ENCODE measurements around the gene LY6G6D. TPM values are rescaled to one million over a fixed set of nuclear protein-coding genes. Genes with fewer than 3 reads are reported as not detected.

The LY6G6D gene
- total and polyA plus RNA-seq, 2 donors (not counting 1 experiment from before 2014, with no cell fraction given), result not detected

- Histone ChIP-seq H3K9ac (ENCODE audit: insufficient read depth, low read length) (peak overlapping the region; percentile 61), H3K36me3 (ENCODE audit: control insufficient read depth, insufficient read depth, low read length) (peaks cover 24% of the 10 kb centered on the region), H3K4me1 (ENCODE audit: control insufficient read depth, extremely low read depth, insufficient read depth, low read length) (peaks cover 11% of the 10 kb centered on the region), H3K4me2 (ENCODE audit: extremely low read depth, insufficient read depth, low read length) (peak overlapping the region; percentile 99), H3K79me2 (ENCODE audit: control insufficient read depth, insufficient read depth, low read length) (peaks cover 11% of the 10 kb centered on the region), H3K27me3 (ENCODE audit: control insufficient read depth, insufficient read depth, low read length) (no peaks in the 10 kb centered on the region), H3K4me3 (replicated peaks in 1 of 4; ENCODE audit: control extremely low read depth in 1 of 4, insufficient read depth in 1 of 4, low read depth in 3 of 4, low read length in 4 of 4) (peak overlapping the region; percentile 68 to 96 (median 82)), H3K27ac (ENCODE audit: insufficient read depth, low read length) (no peak overlapping the region), H3K9me3 (ENCODE audit: control insufficient read depth, insufficient read depth, low read depth, low read length) (no peaks in the 10 kb centered on the region), H2AFZ (ENCODE audit: low read length) (no peak overlapping the region), H4K20me1 (ENCODE audit: control insufficient read depth, extremely low read depth, insufficient read depth, low read length) (no peaks in the 10 kb centered on the region)
- no peak for DNase-seq (ENCODE audit: low read depth in 2 of 2)
- TF ChIP-seq EZH2 (IDR thresholded peaks at IDR 0.05; ENCODE audit: low read length, missing control alignments) (no peak), CTCF (conservative IDR thresholded peaks at IDR 0.05 in 1 of 2, IDR thresholded peaks at IDR 0.05 in 1 of 2; ENCODE audit: low read depth in 1 of 2, low read length in 2 of 2) (no peak)
Observed at GRCh38 chr6:31727717-31728671, 12.8 kb downstream of the LY6G6D start.

GRCh38 chr6:31728767-31729514 lies 13.8 kb downstream of the LY6G6D start, which contains the start of gene DDAH2:
TSS of gene DDAH2 (minus strand) at chr6:31729299. CDS start at chr6:31729161, 138 bp downstream.
- Histone ChIP-seq H3K9me3 (ENCODE audit: control insufficient read depth, insufficient read depth, low read depth, low read length) (no peaks in the 10 kb centered on the region), H4K20me1 (ENCODE audit: control insufficient read depth, extremely low read depth, insufficient read depth, low read length) (no peaks in the 10 kb centered on the region), H3K4me1 (ENCODE audit: control insufficient read depth, extremely low read depth, insufficient read depth, low read length) (peaks cover 15% of the 10 kb centered on the region), H2AFZ (ENCODE audit: low read length) (peak within 1 kb of the TSS; percentile 72), H3K9ac (ENCODE audit: insufficient read depth, low read length) (peak within 1 kb of the TSS; percentile 61), H3K27ac (ENCODE audit: insufficient read depth, low read length) (peak within 1 kb of the TSS; percentile 76), H3K4me3 (replicated peaks in 1 of 4; ENCODE audit: control extremely low read depth in 1 of 4, insufficient read depth in 1 of 4, low read depth in 3 of 4, low read length in 4 of 4) (peak within 1 kb of the TSS; percentile 68 to 96 (median 82)), H3K36me3 (ENCODE audit: control insufficient read depth, insufficient read depth, low read length) (peaks cover 32% of the 10 kb centered on the region), H3K4me2 (ENCODE audit: extremely low read depth, insufficient read depth, low read length) (peak within 1 kb of the TSS; percentile 99), H3K79me2 (ENCODE audit: control insufficient read depth, insufficient read depth, low read length) (peaks cover 21% of the 10 kb centered on the region), H3K27me3 (ENCODE audit: control insufficient read depth, insufficient read depth, low read length) (no peaks in the 10 kb centered on the region)
- TF ChIP-seq CTCF (conservative IDR thresholded peaks at IDR 0.05 in 1 of 2, IDR thresholded peaks at IDR 0.05 in 1 of 2; ENCODE audit: low read depth in 1 of 2, low read length in 2 of 2), result peak in 1 of 2 donors; percentile 33
- TF ChIP-seq EZH2 (IDR thresholded peaks at IDR 0.05; ENCODE audit: low read length, missing control alignments), result no peak
- no peak for DNase-seq (ENCODE audit: low read depth in 2 of 2)

GRCh38 chr6:31729515-31729978 lies 14.4 kb downstream of the LY6G6D start:
- Histone ChIP-seq H3K36me3 (ENCODE audit: control insufficient read depth, insufficient read depth, low read length) (peaks cover 34% of the 10 kb centered on the region), H3K27ac (ENCODE audit: insufficient read depth, low read length) (peak overlapping the region; percentile 76), H3K27me3 (ENCODE audit: control insufficient read depth, insufficient read depth, low read length) (no peaks in the 10 kb centered on the region), H2AFZ (ENCODE audit: low read length) (peak overlapping the region; percentile 72), H3K9me3 (ENCODE audit: control insufficient read depth, insufficient read depth, low read depth, low read length) (no peaks in the 10 kb centered on the region), H3K4me3 (replicated peaks in 1 of 4; ENCODE audit: control extremely low read depth in 1 of 4, insufficient read depth in 1 of 4, low read depth in 3 of 4, low read length in 4 of 4) (peak overlapping the region; percentile 68 to 96 (median 82)), H3K9ac (ENCODE audit: insufficient read depth, low read length) (peak overlapping the region; percentile 61), H3K4me2 (ENCODE audit: extremely low read depth, insufficient read depth, low read length) (peak overlapping the region; percentile 99), H4K20me1 (ENCODE audit: control insufficient read depth, extremely low read depth, insufficient read depth, low read length) (no peaks in the 10 kb centered on the region), H3K79me2 (ENCODE audit: control insufficient read depth, insufficient read depth, low read length) (peaks cover 27% of the 10 kb centered on the region), H3K4me1 (ENCODE audit: control insufficient read depth, extremely low read depth, insufficient read depth, low read length) (peaks cover 19% of the 10 kb centered on the region)
- TF ChIP-seq EZH2 (IDR thresholded peaks at IDR 0.05; ENCODE audit: low read length, missing control alignments) (no peak), CTCF (conservative IDR thresholded peaks at IDR 0.05 in 1 of 2, IDR thresholded peaks at IDR 0.05 in 1 of 2; ENCODE audit: low read depth in 1 of 2, low read length in 2 of 2) (peak in 1 of 2 donors; percentile 29)
- peak; percentile 83 to 91 for DNase-seq (ENCODE audit: low read depth in 2 of 2)

Data from fibroblast of lung (primary cell).